GM12874 (cell line): ENCODE measurements around the gene SHISA9.

Experiments used
- CTCF ChIP-seq: IDR thresholded peaks from 2 replicates; pipeline ENCODE4 v1.5.1; 2011; ENCODE audit warnings: low read depth, mild to moderate bottlenecking, control low read depth, low read length, moderate library complexity; ENCODE audit not compliant: insufficient read depth

The SHISA9 gene

GRCh38 chr16:12959072-12959471 lies 57.7 kb downstream of the SHISA9 start:
- TF ChIP-seq CTCF: no peak

GRCh38 chr16:12961626-12962025 lies 60.2 kb downstream of the SHISA9 start:
- TF ChIP-seq CTCF: no peak

GRCh38 chr16:12964461-12964860 lies 63.1 kb downstream of the SHISA9 start:
- no peak for TF ChIP-seq CTCF

- no peak for TF ChIP-seq CTCF
Observed at GRCh38 chr16:12965274-12965804, 63.9 kb downstream of the SHISA9 start.

- no peak for TF ChIP-seq CTCF
Observed at GRCh38 chr16:12971241-12971640, 69.8 kb downstream of the SHISA9 start.

- no peak for TF ChIP-seq CTCF
Observed at GRCh38 chr16:12972246-12972645, 70.8 kb downstream of the SHISA9 start.

GRCh38 chr16:12975766-12976165 lies 74.4 kb downstream of the SHISA9 start:
- TF ChIP-seq CTCF: no peak
